HG03457 (cell line): ENCODE results near the gene POU6F2.

Source experiments
- ATAC-seq: cut with Tn5 transposase; IDR thresholded peaks from one replicate; pipeline ENCODE4 v1.9.1; 2021; ENCODE audit warnings: moderate number of reproducible peaks; ENCODE audit not compliant: unreplicated experiment

POU6F2 gene

DNA sequence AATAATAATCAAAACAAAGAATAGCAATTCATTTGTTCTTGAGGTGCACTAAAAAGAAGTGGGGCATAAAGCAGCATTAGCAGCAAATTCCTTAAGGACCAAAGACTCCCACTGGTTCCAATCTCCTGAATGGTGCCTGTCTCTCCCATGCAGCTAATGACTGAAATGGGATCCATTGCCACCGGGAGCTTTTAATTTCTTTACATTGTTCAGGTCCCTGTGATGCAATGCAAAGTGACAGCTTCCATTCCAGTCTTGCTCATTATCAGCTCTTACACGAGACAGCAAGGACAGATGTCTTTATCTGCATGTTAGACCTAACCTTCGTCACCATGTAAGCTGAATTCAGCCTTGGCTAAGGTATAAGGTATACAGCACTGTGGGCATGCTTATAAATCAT lies 148.1 kb downstream of the POU6F2 start:
- ATAC-seq = no peak

DNA sequence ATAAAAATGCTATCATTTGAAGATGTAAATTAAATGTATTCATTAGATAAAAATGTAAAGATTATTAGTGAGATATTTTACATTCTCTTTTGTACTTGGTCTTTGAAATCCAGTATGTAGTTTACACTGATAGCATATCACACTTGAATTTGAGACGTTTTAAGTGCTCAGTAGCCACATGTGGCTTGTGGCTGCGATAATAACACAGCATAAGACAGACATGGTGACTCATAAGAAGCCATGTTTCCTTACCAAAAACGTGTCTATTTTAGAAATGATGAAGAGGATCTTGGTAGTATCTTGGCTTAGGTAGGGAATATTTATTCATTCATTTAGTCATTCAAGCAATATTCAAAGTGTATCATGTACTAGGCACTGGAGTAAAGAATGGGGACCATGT lies 149.3 kb downstream of the POU6F2 start:
- no peak for ATAC-seq

DNA sequence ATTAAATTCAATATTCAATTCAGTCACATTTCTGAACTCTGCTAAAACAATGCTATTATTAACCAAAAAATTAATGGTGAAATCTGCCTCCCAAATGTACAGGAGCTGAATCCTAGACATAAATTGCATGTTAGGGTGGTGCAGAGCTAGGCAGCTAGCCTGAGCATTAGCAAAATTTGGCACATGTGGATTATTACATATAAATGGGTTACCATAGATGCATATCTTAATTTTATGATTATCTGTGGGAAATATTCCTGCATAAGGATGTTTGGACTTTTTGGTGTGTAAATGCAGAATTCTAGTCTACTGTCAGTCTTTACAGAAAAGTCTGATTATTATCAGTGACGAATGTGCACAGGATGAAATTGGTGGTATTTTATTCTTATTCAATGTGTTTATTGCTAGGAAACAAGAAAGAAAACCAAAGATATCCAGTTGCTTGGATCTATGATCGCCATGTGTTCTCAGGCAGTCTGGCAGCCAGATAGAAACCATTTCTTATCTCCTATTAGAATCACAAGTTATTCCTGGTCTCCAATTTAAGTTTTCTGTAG lies 150.7 kb downstream of the POU6F2 start:
- no peak for ATAC-seq

DNA sequence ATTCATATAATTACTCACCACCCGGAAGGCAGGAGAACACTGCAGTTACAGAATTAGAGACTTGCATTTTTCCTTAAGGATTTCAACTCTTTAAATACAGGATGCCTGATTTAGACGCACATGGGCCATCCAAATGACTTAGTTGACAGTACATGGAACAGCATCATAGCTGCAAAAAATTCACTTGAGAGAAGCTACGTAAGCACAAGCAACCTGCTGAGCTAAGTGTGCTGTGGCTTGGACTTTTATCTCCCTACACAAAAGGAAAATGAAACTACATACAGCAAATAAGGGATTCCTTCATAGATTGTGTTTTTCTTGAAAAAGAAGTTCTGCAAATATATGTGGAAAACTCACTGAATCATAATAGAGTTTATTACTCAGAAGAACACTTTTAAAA lies 152.6 kb downstream of the POU6F2 start:
- ATAC-seq = no peak

DNA sequence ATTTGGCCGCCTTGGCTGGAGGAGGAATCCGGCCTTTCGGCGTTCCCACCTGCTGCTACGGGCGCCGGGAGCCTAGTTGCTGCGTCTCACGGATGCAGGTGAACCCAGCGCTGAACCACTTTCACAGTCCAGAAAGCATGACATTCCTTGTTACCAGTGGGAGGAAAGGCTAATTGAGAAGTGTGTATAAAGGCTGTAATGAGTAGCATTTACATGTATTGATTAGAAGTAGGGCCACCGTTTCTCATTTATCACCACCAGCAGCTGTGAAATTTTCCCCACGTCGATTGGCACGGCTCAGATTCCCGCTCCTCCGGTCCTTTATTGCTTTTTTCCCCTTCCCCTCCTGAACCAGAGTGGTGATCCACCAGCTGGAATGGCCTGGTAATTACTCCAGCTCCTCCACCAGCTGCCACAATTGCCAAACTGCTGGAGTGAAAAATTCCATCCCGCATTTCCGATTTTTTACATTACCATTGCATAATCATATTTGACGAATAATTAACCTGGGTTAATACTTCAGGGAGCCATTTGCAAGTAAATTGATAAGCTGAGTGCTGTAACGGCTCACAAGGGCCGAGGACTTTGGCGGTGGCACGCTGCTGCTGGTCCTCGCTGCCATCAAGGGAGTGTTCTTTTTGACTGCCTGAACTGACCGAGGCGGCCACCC lies 153.3 kb downstream of the POU6F2 start:
- no peak for ATAC-seq

DNA sequence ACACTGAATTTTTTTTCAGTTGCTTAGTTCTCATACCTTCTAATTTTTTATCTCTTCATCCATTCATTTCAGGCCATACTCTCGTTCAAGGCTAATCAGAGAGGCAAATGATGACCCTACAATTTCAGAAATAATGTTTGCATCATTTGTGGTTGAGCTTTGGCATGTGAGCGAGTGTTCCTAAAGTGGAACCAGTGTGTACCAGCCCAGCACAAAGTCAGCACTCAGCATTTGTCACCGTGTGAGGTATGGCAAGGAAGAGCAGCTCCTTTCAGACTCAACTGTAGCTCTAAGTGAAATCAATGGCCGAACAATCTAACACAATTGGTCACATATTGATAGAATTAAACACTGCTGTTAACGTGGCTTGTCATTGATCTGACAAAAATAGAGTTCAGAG lies 154.6 kb downstream of the POU6F2 start:
- no peak for ATAC-seq

DNA sequence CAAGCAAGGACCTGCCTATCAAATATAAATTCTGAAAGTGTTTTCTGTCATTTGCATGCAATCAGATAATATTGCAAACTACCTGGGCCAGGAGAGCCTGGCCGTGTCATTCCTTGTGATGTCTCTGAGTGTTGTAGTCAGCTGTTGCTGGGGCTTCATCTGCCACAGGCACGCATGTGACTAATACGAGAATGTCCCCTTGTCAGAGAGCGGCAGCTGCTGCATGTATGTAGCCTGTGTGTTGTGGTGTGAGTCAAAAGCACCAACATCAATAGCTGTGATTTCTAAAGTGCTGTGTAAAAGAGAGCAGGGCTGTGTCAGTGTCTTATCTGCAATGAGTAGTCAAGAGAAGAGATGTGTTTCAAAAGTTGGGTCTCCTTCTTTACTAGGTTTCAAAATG lies 155.4 kb downstream of the POU6F2 start:
- no peak for ATAC-seq

DNA sequence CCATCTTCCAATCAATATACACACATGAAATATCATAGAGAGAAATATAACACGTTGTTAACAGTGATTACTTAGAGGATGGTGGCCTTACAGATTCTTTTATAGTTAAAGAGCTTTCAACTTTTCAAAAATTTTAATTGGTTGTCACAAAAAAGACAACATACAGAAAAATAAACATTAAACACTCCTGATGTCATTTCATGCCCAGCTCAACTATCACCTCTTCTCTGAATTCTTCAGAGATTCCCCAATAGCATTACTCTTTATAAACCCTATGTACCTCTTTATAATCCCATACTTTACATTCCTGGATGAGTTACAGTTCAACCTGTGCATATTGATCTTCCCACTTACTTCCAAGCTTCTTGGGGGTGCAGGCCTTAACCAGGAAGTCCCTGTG lies 159.8 kb downstream of the POU6F2 start:
- ATAC-seq = no peak

DNA sequence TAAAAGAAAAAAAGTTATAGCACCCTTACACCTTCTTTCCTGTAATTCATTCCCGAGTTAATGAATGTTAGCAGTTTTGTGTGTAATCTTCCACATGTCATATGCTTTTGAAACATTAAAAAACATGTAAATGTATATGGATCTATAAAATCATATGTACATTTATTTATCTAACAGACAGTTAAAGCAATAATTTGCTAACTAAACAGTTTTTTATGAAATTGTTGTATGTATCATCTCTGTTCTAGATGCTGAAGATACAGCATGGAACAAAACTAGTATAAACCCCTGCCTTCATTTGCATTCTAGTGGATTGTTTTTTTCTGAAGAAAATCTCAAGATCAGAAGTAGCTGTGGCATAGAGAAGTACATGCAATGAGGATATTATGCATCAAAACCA lies 165.0 kb downstream of the POU6F2 start:
- no peak for ATAC-seq

DNA sequence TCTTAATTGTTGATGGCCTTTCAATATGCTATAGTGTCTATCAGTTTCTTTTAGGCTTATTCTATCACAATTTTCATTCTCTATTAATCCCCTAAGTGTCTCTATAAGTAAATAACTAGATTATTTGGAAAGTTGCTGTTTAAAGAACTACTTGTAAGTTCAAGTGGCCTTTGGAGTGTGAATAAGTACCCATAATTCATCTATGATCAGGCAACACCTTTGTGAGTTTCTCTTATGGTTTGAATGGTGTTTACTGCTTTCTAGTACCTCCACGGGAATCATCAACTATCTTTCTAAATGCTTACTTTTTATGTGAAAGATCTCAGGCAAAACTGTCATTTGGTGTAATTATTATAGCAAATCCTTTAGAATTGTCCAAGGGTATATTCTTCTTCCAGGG lies 166.7 kb downstream of the POU6F2 start:
- no peak for ATAC-seq

DNA sequence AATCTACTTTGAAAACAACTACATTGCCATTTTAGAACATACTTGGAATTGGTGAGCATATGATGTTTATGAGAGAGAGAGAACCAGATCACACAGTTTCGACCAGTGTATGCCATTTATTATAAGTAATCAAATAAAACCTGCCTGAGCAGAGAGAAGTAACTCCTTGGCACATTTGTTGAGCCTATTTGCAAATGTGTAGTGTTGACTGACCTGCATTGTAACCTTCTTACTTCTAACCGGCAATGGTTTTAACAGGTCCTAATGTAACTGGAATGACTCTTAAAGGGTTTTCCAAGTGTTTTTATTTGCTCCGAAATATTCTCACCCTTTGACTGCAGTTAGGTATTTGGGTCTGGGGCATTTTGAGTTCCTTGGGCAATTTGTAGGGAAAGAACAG lies 167.6 kb downstream of the POU6F2 start:
- no peak for ATAC-seq

DNA sequence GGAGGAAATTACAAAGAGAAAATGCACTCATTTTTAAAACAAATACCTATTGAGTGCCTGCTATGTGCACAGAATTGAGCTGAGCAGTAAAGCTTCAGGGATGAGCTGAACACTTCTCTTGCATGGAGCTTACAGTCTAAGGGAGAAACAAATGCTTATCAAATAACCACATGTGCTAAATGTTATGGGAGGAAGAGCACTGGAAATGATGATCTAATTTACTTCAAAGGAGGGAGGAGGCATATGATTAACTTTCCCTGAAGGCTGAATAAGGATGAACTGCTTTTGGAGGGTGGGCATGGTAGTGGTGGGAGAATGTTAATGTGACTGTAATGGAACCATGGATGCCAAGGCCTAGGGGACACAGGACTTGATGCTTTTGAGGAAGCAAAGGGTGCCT lies 168.2 kb downstream of the POU6F2 start:
- ATAC-seq = no peak

DNA sequence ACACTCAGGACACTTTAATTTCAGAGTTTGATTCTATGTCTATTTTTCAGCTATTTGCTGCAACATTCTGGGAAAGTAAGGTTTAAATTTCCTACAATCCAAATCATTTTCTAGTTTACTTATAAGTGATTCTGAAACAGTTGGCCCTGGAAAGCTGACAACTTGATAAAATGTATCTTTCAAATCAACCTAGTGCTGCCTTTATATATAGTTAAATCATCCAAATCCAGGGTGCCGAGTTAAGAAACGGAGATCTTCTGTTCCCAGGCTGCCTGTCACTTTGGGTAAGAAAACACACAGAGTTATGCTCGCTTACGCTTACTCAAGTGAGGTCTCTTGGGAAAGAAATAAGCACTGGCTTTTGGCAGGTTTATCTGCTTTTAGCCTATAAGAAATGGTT lies 175.0 kb downstream of the POU6F2 start:
- ATAC-seq = no peak

DNA sequence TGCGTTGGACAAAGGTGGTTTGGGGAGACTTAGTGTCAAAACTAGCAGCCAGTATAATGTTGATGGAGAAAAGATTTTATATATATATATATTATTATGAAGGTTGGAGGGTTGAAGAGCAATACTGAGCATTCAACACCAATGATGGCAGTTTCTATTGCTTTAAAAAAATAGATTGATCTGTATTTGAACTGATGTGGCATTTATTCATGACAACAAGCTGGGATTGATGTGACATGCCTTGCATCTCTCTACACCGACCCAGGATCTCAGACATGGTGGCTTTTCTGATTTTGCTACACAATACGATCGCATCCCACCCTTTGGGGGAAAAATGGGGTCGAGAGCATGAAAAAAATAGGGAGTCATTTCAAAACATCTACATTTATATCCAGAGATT lies 175.4 kb downstream of the POU6F2 start:
- ATAC-seq = no peak

DNA sequence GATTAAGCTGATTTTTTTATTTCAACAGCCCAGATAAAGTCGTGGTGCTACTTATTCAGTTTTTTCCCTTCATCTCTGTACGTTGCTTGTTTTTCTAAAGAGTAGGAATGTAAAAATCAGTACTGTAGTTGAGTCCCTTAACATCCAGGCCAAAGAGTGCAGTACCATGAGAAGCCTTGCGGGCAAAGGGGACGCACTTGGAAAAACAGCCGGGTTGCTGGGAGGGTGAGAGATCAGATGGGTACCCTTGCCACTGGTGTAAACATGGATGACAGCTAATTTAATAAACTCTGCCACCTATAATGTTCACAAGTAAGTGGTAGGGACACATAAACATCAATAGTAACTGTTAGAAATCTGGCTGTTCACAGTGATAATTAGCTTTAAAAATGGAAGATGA lies 175.9 kb downstream of the POU6F2 start:
- no peak for ATAC-seq

DNA sequence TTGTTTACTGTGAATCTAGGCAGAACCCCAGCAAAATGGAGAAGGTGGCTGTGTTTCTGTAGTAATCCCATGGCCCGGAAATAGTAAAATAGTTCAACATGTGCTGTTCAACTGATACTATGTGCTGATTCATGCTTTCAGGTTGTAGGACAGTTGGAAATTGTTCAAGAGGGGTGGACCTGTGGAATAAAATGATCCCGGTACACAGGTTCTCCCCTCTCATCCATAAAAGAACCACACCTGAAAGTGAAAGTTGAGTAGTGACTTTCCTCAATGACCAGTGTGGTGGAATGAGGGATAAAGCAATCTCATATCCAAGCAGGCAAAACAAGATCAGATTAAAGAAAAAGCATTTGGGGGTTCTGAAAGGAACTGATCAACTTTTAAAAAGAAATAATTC lies 177.1 kb downstream of the POU6F2 start:
- no peak for ATAC-seq

DNA sequence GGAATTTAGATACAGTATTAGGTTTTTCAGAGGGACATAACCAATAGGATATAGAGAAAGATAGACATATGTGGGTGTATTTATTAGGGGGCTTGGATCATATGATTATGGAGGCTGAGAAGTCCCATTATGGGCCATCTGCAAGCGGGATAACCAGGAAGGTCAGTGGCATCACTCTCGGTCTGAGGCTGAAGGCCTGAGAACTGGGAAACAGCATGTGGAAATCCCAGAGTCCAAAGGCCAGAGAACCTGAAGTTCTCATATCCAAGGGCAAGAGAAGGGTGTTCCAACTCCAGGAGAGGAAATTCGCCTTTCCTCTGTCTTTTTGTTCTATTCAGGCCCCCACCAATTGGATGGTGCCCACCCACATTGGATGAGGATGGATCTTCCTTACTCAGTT lies 180.7 kb downstream of the POU6F2 start:
- ATAC-seq = no peak

DNA sequence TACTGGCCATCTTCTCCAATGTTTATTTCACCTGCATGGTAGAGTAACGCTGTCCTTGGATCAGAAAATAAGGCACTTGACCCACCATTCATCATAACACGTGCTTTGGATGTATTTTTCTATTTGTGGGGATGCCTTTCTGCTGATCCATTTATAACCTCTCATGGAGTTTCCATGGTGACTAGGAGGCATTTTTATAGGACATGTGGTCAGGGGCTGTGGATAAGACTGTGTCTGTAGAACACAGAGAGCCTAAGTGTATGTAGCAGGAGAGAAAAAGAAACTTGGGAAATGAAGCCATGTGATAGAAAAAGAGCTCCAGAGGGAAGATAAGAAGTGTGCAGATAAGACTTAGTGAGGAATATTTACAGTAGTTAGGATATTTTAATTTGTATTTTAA lies 184.2 kb downstream of the POU6F2 start:
- ATAC-seq = no peak

DNA sequence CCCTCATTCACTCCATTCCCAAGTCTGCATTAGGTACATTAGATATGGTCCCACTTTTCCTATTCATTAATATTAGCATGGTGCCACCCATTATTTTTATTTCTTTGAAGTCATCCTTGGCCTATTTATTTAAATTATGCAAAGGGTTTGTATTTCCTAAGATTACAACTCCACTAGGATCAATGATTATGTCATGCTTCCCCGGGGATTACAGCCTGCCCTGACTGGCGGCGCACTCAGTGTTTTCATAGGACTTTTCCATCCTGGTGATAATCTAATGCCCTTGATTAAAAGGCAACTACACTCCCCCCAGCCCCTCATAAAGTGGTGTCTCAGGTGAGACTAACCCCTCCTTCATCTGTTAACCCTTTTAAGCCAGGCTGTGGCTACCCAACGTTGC lies 187.2 kb downstream of the POU6F2 start:
- no peak for ATAC-seq

DNA sequence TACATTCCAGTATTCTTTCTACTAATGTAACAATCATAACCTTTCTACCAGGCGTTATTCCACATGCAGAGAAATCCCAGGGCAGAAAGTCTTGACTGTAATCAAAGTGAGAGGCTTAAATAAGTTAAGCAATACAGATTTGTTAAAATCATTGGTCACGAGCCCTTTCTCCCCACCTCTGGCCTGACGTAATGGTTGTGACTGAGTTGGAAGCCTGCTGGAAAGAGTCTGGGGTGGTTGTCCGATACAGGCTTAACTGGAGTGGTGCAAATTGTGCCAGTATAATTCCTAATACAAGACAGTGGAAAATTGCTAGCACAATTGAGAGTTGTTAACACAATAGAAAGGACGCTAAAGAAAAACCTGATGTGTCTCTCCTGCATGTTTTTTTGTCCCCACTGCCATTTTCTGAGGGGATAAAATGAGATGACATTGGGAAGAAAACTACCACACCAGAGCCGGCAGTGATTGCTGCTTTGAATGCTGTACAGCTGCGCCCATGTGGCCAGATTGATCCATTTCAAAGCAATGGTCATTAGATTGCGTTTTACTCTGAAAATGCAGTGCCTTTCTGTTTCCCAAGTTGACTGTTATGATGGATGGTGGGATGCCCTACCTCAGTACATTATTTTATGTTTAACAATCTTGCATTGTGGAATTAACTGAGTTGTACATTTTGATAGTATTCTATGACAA lies 190.8 kb downstream of the POU6F2 start:
- no peak for ATAC-seq

DNA sequence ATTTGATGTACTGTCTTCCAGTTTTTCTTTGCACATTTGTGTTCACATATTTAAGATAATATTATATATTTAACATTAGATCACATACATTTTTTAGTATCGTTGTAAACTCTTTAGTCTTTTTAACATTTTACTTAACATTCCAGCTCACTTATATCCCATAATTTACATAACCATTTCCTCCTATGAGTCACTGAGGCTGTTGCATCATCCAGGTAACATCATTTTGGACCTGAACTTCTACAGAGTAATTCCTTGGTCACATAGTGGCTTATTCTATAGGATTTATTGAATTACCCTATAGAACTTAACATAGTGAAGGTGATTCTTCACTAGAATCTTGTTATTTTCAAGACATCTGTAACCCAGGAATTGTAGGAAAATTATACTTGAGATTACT lies 194.4 kb downstream of the POU6F2 start:
- ATAC-seq = no peak

DNA sequence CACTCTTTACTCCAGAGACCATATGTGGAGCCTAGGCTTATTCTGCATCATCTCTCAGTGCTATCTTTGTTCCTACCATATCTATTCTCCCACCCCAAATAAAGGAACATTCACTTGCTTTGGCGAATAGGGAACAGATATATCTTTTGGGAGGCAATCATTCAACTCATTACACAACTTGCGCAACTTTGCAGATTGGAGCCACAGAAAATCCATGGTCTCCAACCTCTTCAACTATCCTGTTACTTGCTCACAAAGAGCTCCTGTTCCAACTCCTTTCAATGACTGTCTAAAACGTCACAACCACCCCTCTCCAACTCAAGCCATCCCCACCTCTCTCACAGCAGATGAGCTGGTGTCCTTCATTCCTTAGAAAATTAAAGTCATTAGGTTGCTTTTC lies 203.7 kb downstream of the POU6F2 start:
- ATAC-seq = no peak

DNA sequence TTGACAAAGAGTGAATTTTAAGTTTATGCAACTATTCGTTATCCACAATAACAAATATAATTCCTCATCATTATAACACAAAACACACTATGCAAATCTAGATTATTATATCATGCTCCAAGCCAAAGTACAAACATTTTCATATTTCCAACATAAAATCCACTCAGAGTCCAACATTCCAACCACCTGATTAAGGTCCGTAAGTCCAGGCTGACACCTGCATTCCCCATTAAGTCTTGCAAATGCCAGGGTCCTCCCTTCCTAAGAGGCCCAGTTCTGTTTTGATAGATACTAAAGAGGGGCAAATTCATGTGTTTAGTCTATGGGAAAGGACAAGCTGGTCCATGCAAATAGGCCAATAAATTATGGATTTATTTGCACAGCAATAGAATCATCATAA lies 206.1 kb downstream of the POU6F2 start:
- ATAC-seq = no peak
